Neural cell (in vitro differentiated cells): ENCODE measurements around the gene AP3B1. TPM values are rescaled to one million over a fixed set of nuclear protein-coding genes. Genes with fewer than 3 reads are reported as not detected.

Experiments used
- H2AFZ ChIP-seq: fragments of 200-600, 300-800 bp; sonication (generic), shearing (Covaris generic); 2 replicates; pipeline ENCODE4 v1.6.0; 2014; ENCODE audit warnings: low read depth, mild to moderate bottlenecking, antibody characterized with exemption, low read length, moderate library complexity
- H3F3A ChIP-seq: fragments of 200-600 bp; shearing (Covaris generic); 2 replicates; pipeline ENCODE4 v1.6.1; 2016; ENCODE audit warnings: mild to moderate bottlenecking, moderate library complexity, mixed read lengths, antibody characterized with exemption, low read length; ENCODE audit not compliant: insufficient read depth, poor library complexity, severe bottlenecking
- H3K27ac ChIP-seq: fragments of 200-600, 300-800 bp; sonication (generic), shearing (Covaris generic); 2 replicates; pipeline ENCODE4 v1.5.1; 2014; ENCODE audit warnings: mild to moderate bottlenecking, low read length, moderate library complexity
- H3K27me3 ChIP-seq: fragments of 300-800, 200-600 bp; sonication (generic), shearing (Covaris generic); 2 replicates; pipeline ENCODE4 v1.6.0; 2014; ENCODE audit warnings: mild to moderate bottlenecking, low read depth, low read length, moderate library complexity; ENCODE audit not compliant: insufficient read depth
- H3K36me3 ChIP-seq: fragments of 300-800, 200-600 bp; sonication (generic), shearing (Covaris generic); 2 replicates; pipeline ENCODE4 v1.5.1; 2014; ENCODE audit warnings: mild to moderate bottlenecking, antibody characterized with exemption, low read length, moderate library complexity; ENCODE audit not compliant: insufficient read depth
- H3K4me2 ChIP-seq: fragments of 300-800, 200-600 bp; sonication (generic), shearing (Covaris generic); 2 replicates; pipeline ENCODE4 v1.6.0; 2014; ENCODE audit warnings: mild to moderate bottlenecking, low read length
- H3K4me3 ChIP-seq: fragments of 300-800, 200-600 bp; sonication (generic), shearing (Covaris generic); 2 replicates; pipeline ENCODE4 v1.5.1; 2014; ENCODE audit warnings: mild to moderate bottlenecking, low read length, moderate library complexity
- H3K79me2 ChIP-seq: fragments of 200-600 bp; shearing (Covaris generic); replicated peaks from 2 replicates; pipeline ENCODE4 v1.6.0; 2014; ENCODE audit warnings: mild to moderate bottlenecking, low read length, moderate library complexity; ENCODE audit not compliant: insufficient read depth
- H3K9ac ChIP-seq: fragments of 300-800, 200-600 bp; sonication (generic), shearing (Covaris generic); 2 replicates; pipeline ENCODE4 v1.6.1; 2016; ENCODE audit warnings: mild to moderate bottlenecking, low read length, mixed read lengths
- H3K9me2 ChIP-seq: fragments of 200-600 bp; shearing (Covaris generic); 2 replicates; pipeline ENCODE4 v1.6.1; 2016; ENCODE audit warnings: mild to moderate bottlenecking, low read length, mixed read lengths; ENCODE audit not compliant: insufficient read depth
- H3K9me3 ChIP-seq: fragments of 200-600, 300-800 bp; sonication (generic), shearing (Covaris generic); 2 replicates; pipeline ENCODE4 v1.6.1; 2016; ENCODE audit warnings: mild to moderate bottlenecking, mixed run types, low read length, moderate library complexity, mixed read lengths
- H4K20me1 ChIP-seq: fragments of 200-600 bp; shearing (Covaris generic); 2 replicates; pipeline ENCODE4 v1.6.1; 2016; ENCODE audit warnings: mild to moderate bottlenecking, mixed run types; ENCODE audit not compliant: insufficient read depth
- CTCF ChIP-seq: fragments of 450-650 bp; IDR thresholded peaks from 2 replicates; pipeline ENCODE4 v1.5.1; 2014; ENCODE audit warnings: antibody characterized with exemption, mild to moderate bottlenecking, moderate library complexity; ENCODE audit not compliant: poor library complexity, severe bottlenecking
- EP300 ChIP-seq: fragments of 450-650 bp; conservative IDR thresholded peaks from 2 replicates; pipeline ENCODE4 v1.6.1; 2014; ENCODE audit warnings: antibody characterized with exemption, mild to moderate bottlenecking, moderate library complexity; ENCODE audit not compliant: poor library complexity, severe bottlenecking
- EZH2 ChIP-seq: fragments of 200-600, 300-800 bp; shearing (Covaris generic), sonication (generic); IDR thresholded peaks from 2 replicates; pipeline ENCODE4 v1.6.1; 2014; ENCODE audit warnings: antibody characterized with exemption, low read length, borderline replicate concordance, mild to moderate bottlenecking; ENCODE audit not compliant: insufficient read depth, poor library complexity, severe bottlenecking
- MXI1 ChIP-seq: fragments of 450-650 bp; conservative IDR thresholded peaks from 2 replicates; pipeline ENCODE4 v1.6.1; 2014; ENCODE audit warnings: antibody characterized with exemption, mild to moderate bottlenecking; ENCODE audit not compliant: poor library complexity, severe bottlenecking
- POLR2AphosphoS5 ChIP-seq: IDR thresholded peaks from 2 replicates; pipeline ENCODE4 v1.6.1; 2012
- RAD21 ChIP-seq: fragments of 450-650 bp; conservative IDR thresholded peaks from 2 replicates; pipeline ENCODE4 v1.6.1; 2014; ENCODE audit warnings: antibody characterized with exemption, mild to moderate bottlenecking, moderate library complexity
- REST ChIP-seq: IDR thresholded peaks from 2 replicates; pipeline ENCODE4 v1.6.1; 2012; ENCODE audit warnings: borderline replicate concordance
- SMC3 ChIP-seq: fragments of 450-650 bp; conservative IDR thresholded peaks from 2 replicates; pipeline ENCODE4 v1.6.1; 2014; ENCODE audit warnings: antibody characterized with exemption, mild to moderate bottlenecking, moderate library complexity; ENCODE audit not compliant: poor library complexity
- TAF1 ChIP-seq: IDR thresholded peaks from 2 replicates; pipeline ENCODE4 v1.6.1; 2012; ENCODE audit warnings: low read depth
- polyA plus RNA-seq: library from polyadenylated mRNA; depleted of rRNA; stranded (reverse); fragments of >200 nt; gene quantifications from 2 replicates; pipeline ENCODE4 v1.2.3, GENCODE V29; 2014

AP3B1 gene
- polyA plus RNA-seq, 1 donor from 2014 or later = 8.5 TPM

GRCh38 chr5:78102500-78102899 is 192.0 kb downstream of the AP3B1 start:
- Histone ChIP-seq H3K9ac (no peak overlapping the region), H3K27me3 (no peaks in the 10 kb centered on the region), H3K4me3 (no peak overlapping the region), H2AFZ (no peak overlapping the region), H4K20me1 (no peaks in the 10 kb centered on the region), H3K4me2 (no peak overlapping the region), H3F3A (no peaks in the 10 kb centered on the region), H3K79me2 (no peaks in the 10 kb centered on the region), H3K36me3 (no peaks in the 10 kb centered on the region), H3K27ac (no peak overlapping the region), H3K9me2 (no peaks in the 10 kb centered on the region), H3K9me3 (no peaks in the 10 kb centered on the region)
- TF ChIP-seq TAF1 (no peak), EZH2 (no peak), SMC3 (no peak), MXI1 (no peak), REST (no peak), RAD21 (no peak), EP300 (no peak), CTCF (no peak)

- TF ChIP-seq MXI1 (no peak), RAD21 (no peak)
- Histone ChIP-seq H3K79me2 (no peaks in the 10 kb centered on the region), H2AFZ (no peak overlapping the region), H3K4me2 (no peak overlapping the region), H3K27me3 (no peaks in the 10 kb centered on the region), H3K36me3 (no peaks in the 10 kb centered on the region), H3K9ac (no peak overlapping the region), H3K4me3 (no peak overlapping the region), H3K9me2 (no peaks in the 10 kb centered on the region), H4K20me1 (no peaks in the 10 kb centered on the region), H3K9me3 (no peaks in the 10 kb centered on the region), H3K27ac (no peak overlapping the region), H3F3A (no peaks in the 10 kb centered on the region)
Observed at GRCh38 chr5:78095125-78095524, 199.4 kb downstream of the AP3B1 start.

- Histone ChIP-seq H2AFZ (no peak overlapping the region), H3K27ac (no peak overlapping the region), H3K27me3 (no peaks in the 10 kb centered on the region), H4K20me1 (no peaks in the 10 kb centered on the region), H3K4me3 (no peak overlapping the region), H3F3A (no peaks in the 10 kb centered on the region), H3K36me3 (no peaks in the 10 kb centered on the region), H3K79me2 (no peaks in the 10 kb centered on the region), H3K9me2 (no peaks in the 10 kb centered on the region), H3K4me2 (no peak overlapping the region), H3K9me3 (no peaks in the 10 kb centered on the region), H3K9ac (no peak overlapping the region)
- TF ChIP-seq POLR2AphosphoS5 = no peak
- no peak for TF ChIP-seq MXI1
- no peak for TF ChIP-seq REST
- no peak for TF ChIP-seq RAD21
- no peak for TF ChIP-seq SMC3
- no peak for TF ChIP-seq EZH2
- no peak for TF ChIP-seq TAF1
- no peak for TF ChIP-seq EP300
- TF ChIP-seq CTCF = no peak
Observed at GRCh38 chr5:78090002-78090401, 204.5 kb downstream of the AP3B1 start.
